ENCODE data around the gene TBC1D23. TPM values are rescaled to one million over a fixed set of nuclear protein-coding genes. Genes with fewer than 3 reads are reported as not detected.

TBC1D23 gene
- polyA plus RNA-seq, 1 donor (not counting 4 experiments of a cell fraction or from before 2014, with no cell fraction given), result 42.4 TPM

GRCh38 chr3:100329800-100330489 lies 69.2 kb downstream of the TBC1D23 start:
- DNase-seq (ENCODE audit: low read depth, low spot score) (no peak), FAIRE-seq (no peak)
- Histone ChIP-seq H2AFZ (ENCODE audit: control insufficient read depth, low read length) (no peak overlapping the region), H3K4me3 (ENCODE audit: control insufficient read depth in 2 of 3, extremely low read depth in 1 of 3, insufficient read depth in 2 of 3, low read depth in 1 of 3, low read length in 3 of 3) (no peak overlapping the region), H4K20me1 (ENCODE audit: control insufficient read depth, extremely low read depth, insufficient read depth, low read length) (no peaks in the 10 kb centered on the region), H3K4me2 (ENCODE audit: control insufficient read depth, extremely low read depth, insufficient read depth, low read depth, low read length) (no peak overlapping the region), H3K27me3 (ENCODE audit: control insufficient read depth, extremely low read depth, insufficient read depth, low read length) (no peaks in the 10 kb centered on the region), H3K9me1 (ENCODE audit: control insufficient read depth, extremely low read depth, insufficient read depth, low read length) (no peaks in the 10 kb centered on the region), H3K9me3 (ENCODE audit: control insufficient read depth, low read depth, low read length) (no peaks in the 10 kb centered on the region), H3K79me2 (ENCODE audit: control insufficient read depth, insufficient read depth, low read length) (peaks cover 4% of the 10 kb centered on the region), H3K27ac (ENCODE audit: control insufficient read depth, insufficient read depth, low read length) (no peak overlapping the region), H3K36me3 (ENCODE audit: control insufficient read depth in 2 of 2, extremely low read depth in 1 of 2, insufficient read depth in 2 of 2, low read length in 2 of 2) (peaks cover 0 to 2% of the 10 kb centered on the region in 2 experiments), H3K9ac (ENCODE audit: control insufficient read depth, extremely low read depth, insufficient read depth, low read length) (no peak overlapping the region), H3K4me1 (ENCODE audit: control insufficient read depth, extremely low read depth, insufficient read depth, low read length) (peaks cover 5% of the 10 kb centered on the region)
- TF ChIP-seq, protein P1, sequence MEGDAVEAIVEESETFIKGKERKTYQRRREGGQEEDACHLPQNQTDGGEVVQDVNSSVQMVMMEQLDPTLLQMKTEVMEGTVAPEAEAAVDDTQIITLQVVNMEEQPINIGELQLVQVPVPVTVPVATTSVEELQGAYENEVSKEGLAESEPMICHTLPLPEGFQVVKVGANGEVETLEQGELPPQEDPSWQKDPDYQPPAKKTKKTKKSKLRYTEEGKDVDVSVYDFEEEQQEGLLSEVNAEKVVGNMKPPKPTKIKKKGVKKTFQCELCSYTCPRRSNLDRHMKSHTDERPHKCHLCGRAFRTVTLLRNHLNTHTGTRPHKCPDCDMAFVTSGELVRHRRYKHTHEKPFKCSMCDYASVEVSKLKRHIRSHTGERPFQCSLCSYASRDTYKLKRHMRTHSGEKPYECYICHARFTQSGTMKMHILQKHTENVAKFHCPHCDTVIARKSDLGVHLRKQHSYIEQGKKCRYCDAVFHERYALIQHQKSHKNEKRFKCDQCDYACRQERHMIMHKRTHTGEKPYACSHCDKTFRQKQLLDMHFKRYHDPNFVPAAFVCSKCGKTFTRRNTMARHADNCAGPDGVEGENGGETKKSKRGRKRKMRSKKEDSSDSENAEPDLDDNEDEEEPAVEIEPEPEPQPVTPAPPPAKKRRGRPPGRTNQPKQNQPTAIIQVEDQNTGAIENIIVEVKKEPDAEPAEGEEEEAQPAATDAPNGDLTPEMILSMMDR (optimal IDR thresholded peaks at IDR 0.05 in 1 of 3, IDR thresholded peaks at IDR 0.05 in 1 of 3, conservative IDR thresholded peaks at IDR 0.05 in 1 of 3; ENCODE audit: extremely low read depth in 1 of 3, insufficient read depth in 2 of 3, low read length in 3 of 3), result no peak
- dilution Hi-C loops (cut with MboI; ENCODE audit: extremely low pct_ligation_motif_present, low sequenced_read_pairs), result no loop called here

- no peaks in the 10 kb centered on the region for H4K20me1 ChIP-seq (ENCODE audit: control insufficient read depth, extremely low read depth, insufficient read depth, low read length)
- no peaks in the 10 kb centered on the region for H3K9me3 ChIP-seq (ENCODE audit: control insufficient read depth, low read depth, low read length)
- H3K4me3 ChIP-seq (ENCODE audit: control insufficient read depth in 2 of 3, extremely low read depth in 1 of 3, insufficient read depth in 2 of 3, low read depth in 1 of 3, low read length in 3 of 3), result no peak overlapping the region
- dilution Hi-C loops (cut with MboI; ENCODE audit: extremely low pct_ligation_motif_present, low sequenced_read_pairs), result no loop called here
- peaks cover 0 to 2% of the 10 kb centered on the region in 2 experiments for H3K36me3 ChIP-seq (ENCODE audit: control insufficient read depth in 2 of 2, extremely low read depth in 1 of 2, insufficient read depth in 2 of 2, low read length in 2 of 2)
- no peak overlapping the region for H2AFZ ChIP-seq (ENCODE audit: control insufficient read depth, low read length)
- peaks cover 11% of the 10 kb centered on the region for H3K79me2 ChIP-seq (ENCODE audit: control insufficient read depth, insufficient read depth, low read length)
- peaks cover 11% of the 10 kb centered on the region for H3K4me1 ChIP-seq (ENCODE audit: control insufficient read depth, extremely low read depth, insufficient read depth, low read length)
- no peak overlapping the region for H3K27ac ChIP-seq (ENCODE audit: control insufficient read depth, insufficient read depth, low read length)
- H3K9ac ChIP-seq (ENCODE audit: control insufficient read depth, extremely low read depth, insufficient read depth, low read length), result no peak overlapping the region
- no peak overlapping the region for H3K4me2 ChIP-seq (ENCODE audit: control insufficient read depth, extremely low read depth, insufficient read depth, low read depth, low read length)
- FAIRE-seq, result no peak
- TF ChIP-seq, protein P1 (optimal IDR thresholded peaks at IDR 0.05 in 1 of 3, IDR thresholded peaks at IDR 0.05 in 1 of 3, conservative IDR thresholded peaks at IDR 0.05 in 1 of 3; ENCODE audit: extremely low read depth in 1 of 3, insufficient read depth in 2 of 3, low read length in 3 of 3), result no peak
- no peak for TF ChIP-seq EZH2 (IDR thresholded peaks at IDR 0.05; ENCODE audit: low read length)
- H3K27me3 ChIP-seq (ENCODE audit: control insufficient read depth, extremely low read depth, insufficient read depth, low read length), result no peaks in the 10 kb centered on the region
- DNase-seq (ENCODE audit: low read depth, low spot score), result no peak
- H3K9me1 ChIP-seq (ENCODE audit: control insufficient read depth, extremely low read depth, insufficient read depth, low read length), result no peaks in the 10 kb centered on the region
Measured at GRCh38 chr3:100330651-100331050, 69.9 kb downstream of the TBC1D23 start.

Data from keratinocyte (primary cell).